8988T (cell line): ENCODE data around the gene FAM219B.
"Not testable (repeated sequence)": the region's sequence is repeated elsewhere in the genome, so short reads cannot be mapped to it uniquely, and the experiment has no call there.

Source experiments
- DNase-seq: peaks from one replicate; pipeline ENCODE4 v3.0.0; 2011

FAM219B gene

GRCh38 chr15:74902295-74903075, 4.2 kb downstream of the FAM219B start:
- DNase-seq, result no peak

GRCh38 chr15:74901612-74902063, 5.0 kb downstream of the FAM219B start:
- DNase-seq, result peak; percentile 65

- no peak for DNase-seq
These were observed 9.3 kb downstream of the FAM219B start for GRCh38 chr15:74897300-74897701.

- no peak for DNase-seq
These were observed 10.3 kb downstream of the FAM219B start for GRCh38 chr15:74896316-74896715.

- DNase-seq, result no peak
These were observed 10.8 kb downstream of the FAM219B start for GRCh38 chr15:74895830-74896229.

- not testable (repeated sequence) for DNase-seq
These were observed 12.3 kb downstream of the FAM219B start for GRCh38 chr15:74894383-74894782.

GRCh38 chr15:74893627-74894026, 13.0 kb downstream of the FAM219B start:
- no peak for DNase-seq

GRCh38 chr15:74892931-74893330, 13.7 kb downstream of the FAM219B start:
- DNase-seq, result no peak

- no peak for DNase-seq
These were observed 14.3 kb downstream of the FAM219B start for GRCh38 chr15:74892313-74892712.

GRCh38 chr15:74891469-74891868, 15.2 kb downstream of the FAM219B start:
- no peak for DNase-seq

GRCh38 chr15:74890665-74890960, 16.0 kb downstream of the FAM219B start:
- DNase-seq, result no peak

GRCh38 chr15:74889883-74890664, 16.6 kb downstream of the FAM219B start, which contains the start of gene MPI:
MPI (plus strand) TSS chr15:74890042; CDS start chr15:74890074, 32 bp downstream.
- DNase-seq, result peak; percentile 95

- DNase-seq, result no peak
These were observed 17.2 kb downstream of the FAM219B start for GRCh38 chr15:74889390-74889882.

- no peak for DNase-seq
These were observed 17.9 kb downstream of the FAM219B start for GRCh38 chr15:74888716-74889115.

GRCh38 chr15:74887537-74888193, 19.0 kb downstream of the FAM219B start:
- not testable (repeated sequence) for DNase-seq

GRCh38 chr15:74885461-74885860, 21.2 kb downstream of the FAM219B start:
- DNase-seq, result no peak

GRCh38 chr15:74884428-74885223, 22.0 kb downstream of the FAM219B start:
- no peak for DNase-seq

GRCh38 chr15:74882528-74882927, 24.1 kb downstream of the FAM219B start:
- no peak for DNase-seq

GRCh38 chr15:74878273-74878672, 28.4 kb downstream of the FAM219B start:
- no peak for DNase-seq

GRCh38 chr15:74873756-74874424, 32.8 kb downstream of the FAM219B start:
- DNase-seq, result no peak

- DNase-seq, result peak; percentile 82
These were observed 33.5 kb downstream of the FAM219B start, which contains the start of gene SCAMP2 for GRCh38 chr15:74873036-74873755. SCAMP2 (minus strand) TSS chr15:74873365; CDS start chr15:74873255, 110 bp downstream.
